Measurements from ENCODE around the gene MTM1. TPM values are rescaled to one million over a fixed set of nuclear protein-coding genes. Genes with fewer than 3 reads are reported as not detected.

Gene MTM1
- total RNA-seq, 1 donor from 2014 or later, result 9.8 TPM

DNA sequence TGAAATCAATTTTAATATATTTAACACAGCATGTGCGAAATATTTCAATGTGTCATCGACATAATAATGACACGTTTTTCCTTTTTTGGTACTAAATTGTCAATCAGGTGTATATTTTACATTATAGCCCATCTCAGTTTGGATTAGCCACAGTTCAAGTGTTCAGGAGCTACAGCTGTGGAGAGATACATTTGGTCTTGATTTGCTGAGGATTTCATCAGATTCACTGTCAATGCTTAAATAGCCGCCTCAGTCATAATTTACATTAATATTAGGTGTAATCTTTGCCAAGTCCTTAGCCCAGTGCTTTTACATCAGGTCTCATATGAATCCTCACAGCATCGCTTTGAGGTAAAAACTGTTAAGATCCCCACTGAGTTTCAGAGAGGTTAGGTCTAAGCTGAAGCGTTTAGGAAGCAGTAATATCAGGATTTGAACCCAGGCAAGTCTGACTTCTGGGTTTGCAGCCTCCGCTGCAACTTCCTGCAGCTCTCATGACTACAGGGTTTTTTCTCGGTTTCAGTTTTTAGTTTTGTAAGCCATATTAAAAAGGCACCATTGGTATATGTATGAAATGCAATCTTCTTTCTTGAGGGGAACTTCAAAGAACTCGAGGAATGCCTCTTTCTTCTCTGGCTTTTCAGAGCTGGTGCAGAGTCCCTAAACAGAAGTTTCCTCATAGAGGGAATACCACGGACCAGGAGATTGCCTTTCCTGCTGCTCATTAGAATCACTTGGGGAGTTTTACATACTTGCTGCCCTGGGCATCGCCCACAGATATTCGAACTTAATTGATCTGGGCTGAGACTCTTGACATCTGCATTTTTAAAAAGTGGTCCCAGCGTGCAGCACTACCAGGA, 6.4 kb downstream of the MTM1 start:
- H3K27me3 Mint-ChIP-seq, result no peaks in the 10 kb centered on the region
- no peak for DNase-seq (ENCODE audit: extremely low spot score, unreplicated experiment)
- H3K36me3 Mint-ChIP-seq, result no peaks in the 10 kb centered on the region
- H3K9me3 Mint-ChIP-seq, result no peaks in the 10 kb centered on the region
- TF ChIP-seq, protein P1, sequence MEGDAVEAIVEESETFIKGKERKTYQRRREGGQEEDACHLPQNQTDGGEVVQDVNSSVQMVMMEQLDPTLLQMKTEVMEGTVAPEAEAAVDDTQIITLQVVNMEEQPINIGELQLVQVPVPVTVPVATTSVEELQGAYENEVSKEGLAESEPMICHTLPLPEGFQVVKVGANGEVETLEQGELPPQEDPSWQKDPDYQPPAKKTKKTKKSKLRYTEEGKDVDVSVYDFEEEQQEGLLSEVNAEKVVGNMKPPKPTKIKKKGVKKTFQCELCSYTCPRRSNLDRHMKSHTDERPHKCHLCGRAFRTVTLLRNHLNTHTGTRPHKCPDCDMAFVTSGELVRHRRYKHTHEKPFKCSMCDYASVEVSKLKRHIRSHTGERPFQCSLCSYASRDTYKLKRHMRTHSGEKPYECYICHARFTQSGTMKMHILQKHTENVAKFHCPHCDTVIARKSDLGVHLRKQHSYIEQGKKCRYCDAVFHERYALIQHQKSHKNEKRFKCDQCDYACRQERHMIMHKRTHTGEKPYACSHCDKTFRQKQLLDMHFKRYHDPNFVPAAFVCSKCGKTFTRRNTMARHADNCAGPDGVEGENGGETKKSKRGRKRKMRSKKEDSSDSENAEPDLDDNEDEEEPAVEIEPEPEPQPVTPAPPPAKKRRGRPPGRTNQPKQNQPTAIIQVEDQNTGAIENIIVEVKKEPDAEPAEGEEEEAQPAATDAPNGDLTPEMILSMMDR (conservative IDR thresholded peaks at IDR 0.05), result no peak
- peaks cover 11% of the 10 kb centered on the region for H3K4me1 Mint-ChIP-seq (ENCODE audit: unreplicated experiment)
- peak overlapping the region; percentile 14 for H3K4me3 Mint-ChIP-seq
- peak overlapping the region; percentile 64 for H3K27ac Mint-ChIP-seq

DNA sequence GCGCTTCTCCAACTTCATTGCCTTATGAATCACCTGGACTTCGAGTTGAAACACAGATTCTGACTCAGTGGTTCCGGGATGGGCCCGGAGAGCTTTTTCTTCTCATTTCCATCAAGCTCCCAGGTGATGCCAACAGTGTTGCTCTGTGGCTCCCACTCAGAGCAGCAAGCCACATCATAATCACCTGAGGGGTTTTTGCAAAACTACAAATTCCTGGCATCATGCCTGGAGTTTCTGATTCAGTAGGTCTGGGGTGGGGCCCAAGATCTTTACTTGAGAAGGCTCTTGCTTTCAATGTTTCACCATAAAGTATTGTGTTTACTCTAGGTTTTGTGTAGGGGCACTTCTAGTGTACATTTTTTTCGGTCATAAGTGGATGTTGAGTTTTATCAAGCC, 7.0 kb downstream of the MTM1 start:
- H3K36me3 Mint-ChIP-seq, result no peaks in the 10 kb centered on the region
- peaks cover 11% of the 10 kb centered on the region for H3K4me1 Mint-ChIP-seq (ENCODE audit: unreplicated experiment)
- no peak for DNase-seq (ENCODE audit: extremely low spot score, unreplicated experiment)

DNA sequence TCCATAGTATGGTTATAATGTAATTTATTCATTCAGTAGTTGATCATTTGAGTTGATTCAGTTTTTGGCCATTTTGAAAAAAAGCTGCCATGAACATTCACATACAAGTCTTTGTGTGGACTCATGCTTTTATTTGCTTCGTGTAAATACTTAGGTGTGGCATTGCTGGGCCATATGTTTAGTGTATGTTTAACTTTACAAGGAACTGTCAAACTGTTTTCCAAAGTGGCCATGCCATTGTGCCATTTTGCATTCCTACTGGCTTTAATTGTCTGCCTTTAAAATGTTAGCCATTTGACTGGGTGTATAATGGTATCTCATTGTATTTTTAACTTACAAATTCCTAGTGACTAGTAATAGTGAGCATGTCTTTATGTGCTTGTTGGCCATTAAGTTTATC, 8.8 kb downstream of the MTM1 start:
- peaks cover 6% of the 10 kb centered on the region for H3K4me1 Mint-ChIP-seq (ENCODE audit: unreplicated experiment)
- TF ChIP-seq, protein P1 (conservative IDR thresholded peaks at IDR 0.05), result no peak
- H3K27me3 Mint-ChIP-seq, result no peaks in the 10 kb centered on the region
- H3K9me3 Mint-ChIP-seq, result no peaks in the 10 kb centered on the region
- H3K27ac Mint-ChIP-seq, result no peak overlapping the region
- H3K36me3 Mint-ChIP-seq, result no peaks in the 10 kb centered on the region
- DNase-seq (ENCODE audit: extremely low spot score, unreplicated experiment), result no peak
- H3K4me3 Mint-ChIP-seq, result no peak overlapping the region

More for the DNA sequence above, 7.0 kb downstream of the MTM1 start:
- peak overlapping the region; percentile 64 for H3K27ac Mint-ChIP-seq
- H3K9me3 Mint-ChIP-seq, result no peaks in the 10 kb centered on the region
- TF ChIP-seq, protein P1 (conservative IDR thresholded peaks at IDR 0.05), result no peak
- no peaks in the 10 kb centered on the region for H3K27me3 Mint-ChIP-seq
- peak overlapping the region; percentile 14 for H3K4me3 Mint-ChIP-seq

DNA sequence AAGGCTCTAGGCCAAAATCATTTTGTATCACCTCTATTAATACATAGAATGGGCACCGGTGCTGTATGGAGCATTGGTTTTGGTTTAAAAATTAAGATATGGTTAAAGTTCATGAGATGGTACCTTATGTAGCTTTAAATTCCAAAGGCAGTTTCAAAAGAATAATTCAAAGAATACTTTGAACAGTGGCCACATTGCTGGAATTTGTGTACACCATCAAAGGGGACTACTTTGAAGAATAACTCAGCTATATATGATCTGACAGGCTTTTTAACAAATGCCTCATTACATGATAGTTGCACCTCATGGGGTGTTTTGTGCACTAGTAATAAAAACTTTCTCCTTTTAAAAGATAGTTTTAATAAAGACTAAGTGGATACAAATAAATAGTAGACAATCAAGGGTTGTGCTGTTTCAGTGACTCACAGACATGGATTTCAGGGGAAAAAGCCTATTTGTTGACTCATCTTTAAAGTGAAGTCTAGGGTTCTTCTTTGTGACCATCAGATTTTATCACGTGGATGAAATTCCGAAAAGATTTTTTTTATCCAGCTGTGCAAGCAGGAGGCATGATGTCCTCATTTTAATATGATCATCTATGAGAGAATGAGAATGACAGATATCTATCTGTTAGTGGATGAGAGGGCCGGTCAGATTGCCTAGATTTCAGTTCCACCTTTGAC, 12.8 kb downstream of the MTM1 start:
- Mint-ChIP-seq H3K27me3 (no peaks in the 10 kb centered on the region), H3K27ac (no peak overlapping the region), H3K4me1 (ENCODE audit: unreplicated experiment) (no peaks in the 10 kb centered on the region), H3K9me3 (no peaks in the 10 kb centered on the region), H3K4me3 (no peak overlapping the region), H3K36me3 (peaks cover 3% of the 10 kb centered on the region)
- DNase-seq (ENCODE audit: extremely low spot score, unreplicated experiment), result no peak
- TF ChIP-seq, protein P1 (conservative IDR thresholded peaks at IDR 0.05), result no peak

DNA sequence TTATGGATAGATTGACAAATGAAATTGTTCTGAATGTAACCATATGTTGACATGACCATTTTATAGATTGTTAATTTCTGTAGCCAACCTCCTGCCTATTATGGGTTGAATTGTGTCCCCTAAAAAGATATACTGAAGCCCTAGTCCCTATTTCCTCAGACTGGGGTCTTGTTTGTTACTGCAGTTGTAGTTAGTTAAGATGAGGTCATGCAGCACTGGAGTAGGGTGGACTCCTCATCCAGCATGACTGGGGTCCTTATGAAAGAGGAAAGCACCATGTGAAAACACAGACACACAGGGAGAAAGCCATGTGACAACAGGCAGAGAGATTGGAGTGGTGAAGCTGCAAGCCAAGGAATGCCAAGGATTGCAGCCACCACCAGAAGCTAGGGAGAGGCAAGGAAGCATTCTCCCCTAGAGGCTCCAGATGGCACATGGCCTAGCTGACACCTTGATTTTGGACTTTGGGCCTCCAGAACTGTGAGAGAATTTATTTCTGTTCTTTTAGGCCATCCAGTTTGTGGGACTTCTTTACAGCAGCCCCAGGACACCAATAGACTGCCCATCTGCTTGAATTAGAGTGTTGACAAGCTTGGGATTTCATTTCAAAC, 14.0 kb downstream of the MTM1 start:
- peaks cover 4% of the 10 kb centered on the region for H3K36me3 Mint-ChIP-seq
- TF ChIP-seq, protein P1 (conservative IDR thresholded peaks at IDR 0.05), result no peak
- H3K4me3 Mint-ChIP-seq, result no peak overlapping the region
- no peaks in the 10 kb centered on the region for H3K9me3 Mint-ChIP-seq
- no peaks in the 10 kb centered on the region for H3K4me1 Mint-ChIP-seq (ENCODE audit: unreplicated experiment)
- H3K27me3 Mint-ChIP-seq, result no peaks in the 10 kb centered on the region
- DNase-seq (ENCODE audit: extremely low spot score, unreplicated experiment), result no peak
- no peak overlapping the region for H3K27ac Mint-ChIP-seq
